Measurements from ENCODE around the gene ARHGDIA. TPM values are rescaled to one million over a fixed set of nuclear protein-coding genes. Genes with fewer than 3 reads are reported as not detected.

The ARHGDIA gene
- total RNA-seq, 4 donors from 2014 or later: 31.2 to 350 (median 55.1) TPM

GRCh38 chr17:81889602-81890001, 18.5 kb upstream of the ARHGDIA start:
- TF ChIP-seq POLR2A (IDR thresholded peaks at IDR 0.05) (no peak), CTCF (IDR thresholded peaks at IDR 0.05) (no peak)
- H3K27me3 ChIP-seq: no peaks in the 10 kb centered on the region
- H3K27ac ChIP-seq: no peak overlapping the region
- no peak overlapping the region for H3K4me3 ChIP-seq
- DNase-seq: no peak
- intact Hi-C loops (cut with DNase I; ENCODE audit: low total_unique reads): no loop called here
- H3K9me3 ChIP-seq: no peaks in the 10 kb centered on the region
- H3K36me3 ChIP-seq: no peaks in the 10 kb centered on the region
- H3K4me1 ChIP-seq: peaks cover 6 to 11% of the 10 kb centered on the region in 2 donors

GRCh38 chr17:81888988-81889595, 18.0 kb upstream of the ARHGDIA start:
- no peaks in the 10 kb centered on the region for H3K9me3 ChIP-seq
- H3K4me1 ChIP-seq: peaks cover 6 to 11% of the 10 kb centered on the region in 2 donors
- H3K27me3 ChIP-seq: no peaks in the 10 kb centered on the region
- no peaks in the 10 kb centered on the region for H3K36me3 ChIP-seq
- no peak overlapping the region for H3K4me3 ChIP-seq
- DNase-seq: no peak
- H3K27ac ChIP-seq: no peak overlapping the region
- intact Hi-C loops (cut with DNase I; ENCODE audit: low total_unique reads): no loop called here
- no peak for TF ChIP-seq POLR2A (IDR thresholded peaks at IDR 0.05)
- TF ChIP-seq CTCF (IDR thresholded peaks at IDR 0.05): no peak

GRCh38 chr17:81888105-81888987, 17.2 kb upstream of the ARHGDIA start:
- no peak for DNase-seq
- TF ChIP-seq POLR2A (IDR thresholded peaks at IDR 0.05) (no peak), CTCF (IDR thresholded peaks at IDR 0.05) (no peak)
- no peaks in the 10 kb centered on the region for H3K36me3 ChIP-seq
- H3K4me1 ChIP-seq: peaks cover 6 to 11% of the 10 kb centered on the region in 2 donors
- no peaks in the 10 kb centered on the region for H3K27me3 ChIP-seq
- no peaks in the 10 kb centered on the region for H3K9me3 ChIP-seq
- H3K27ac ChIP-seq: no peak overlapping the region
- H3K4me3 ChIP-seq: no peak overlapping the region
- intact Hi-C loops (cut with DNase I; ENCODE audit: low total_unique reads): no loop called here

GRCh38 chr17:81885869-81886548, 14.9 kb upstream of the ARHGDIA start:
- no peaks in the 10 kb centered on the region for H3K36me3 ChIP-seq
- no peak for TF ChIP-seq CTCF (IDR thresholded peaks at IDR 0.05)
- TF ChIP-seq POLR2A (IDR thresholded peaks at IDR 0.05): no peak
- DNase-seq: no peak
- no peak overlapping the region for H3K4me3 ChIP-seq
- H3K27ac ChIP-seq: no peak overlapping the region
- no peaks in the 10 kb centered on the region for H3K9me3 ChIP-seq
- H3K4me1 ChIP-seq: peaks cover 6 to 11% of the 10 kb centered on the region in 2 donors
- intact Hi-C loops (cut with DNase I; ENCODE audit: low total_unique reads): no loop called here
- no peaks in the 10 kb centered on the region for H3K27me3 ChIP-seq

- Histone ChIP-seq H3K9me3 (no peaks in the 10 kb centered on the region), H3K27ac (no peak overlapping the region), H3K36me3 (no peaks in the 10 kb centered on the region), H3K4me1 (peaks cover 4 to 6% of the 10 kb centered on the region in 2 donors), H3K27me3 (no peaks in the 10 kb centered on the region), H3K4me3 (no peak overlapping the region)
- TF ChIP-seq POLR2A (IDR thresholded peaks at IDR 0.05): no peak
- no peak for TF ChIP-seq CTCF (IDR thresholded peaks at IDR 0.05)
- no peak for DNase-seq
- intact Hi-C loops (cut with DNase I; ENCODE audit: low total_unique reads): no loop called here
Observed at GRCh38 chr17:81885454-81885853, 14.3 kb upstream of the ARHGDIA start.
